K562 (cell line): ENCODE measurements around the gene ZFP3. TPM values are rescaled to one million over a fixed set of nuclear protein-coding genes. Genes with fewer than 3 reads are reported as not detected.

Source experiments
- HINFP ChIP-seq: fragments of 450-650 bp; conservative IDR thresholded peaks from 2 replicates; pipeline ENCODE4 v1.6.1; 2016; ENCODE audit warnings: missing genetic modification characterization, low read depth, mild to moderate bottlenecking, control low read depth, missing compliant biosample characterization
- PRDM10 ChIP-seq: fragments of 450-650 bp; IDR thresholded peaks from 2 replicates; pipeline ENCODE4 v1.6.1; 2018; ENCODE audit not compliant: partially characterized antibody
- ZBTB43 ChIP-seq: sonication (generic); formaldehyde crosslinking; IDR thresholded peaks from 2 replicates; pipeline ENCODE4 v1.8.0; 2023; ENCODE audit warnings: mild to moderate bottlenecking, missing genetic modification reagents
- ZNF263 ChIP-seq: sonication (generic); formaldehyde crosslinking; IDR thresholded peaks from 2 replicates; pipeline ENCODE4 v1.8.0; 2022; ENCODE audit warnings: mild to moderate bottlenecking, missing genetic modification reagents, borderline replicate concordance
- ZZZ3 ChIP-seq: fragments of 450-650 bp; IDR thresholded peaks from 2 replicates; pipeline ENCODE4 v1.6.1; 2016; ENCODE audit warnings: antibody characterized with exemption, mild to moderate bottlenecking, moderate library complexity
- polyA plus RNA-seq, 8 experiments: library from polyadenylated mRNA; depleted of rRNA in 4 of 8; stranded (reverse) in 5 of 8; unstranded in 3 of 8; fragments of >200 nt; fragmentation: Nextera tagmentation in 2 of 8; fragmentation: Illumina TruSeq in 1 of 8; extraction: Ambion mirVana in 2 of 8; extraction: Trizol in 1 of 8; gene quantifications; 2 replicates each; pipeline versions ENCODE4 v1.2.1 to v1.2.3, GENCODE V29; 2011 to 2014; ENCODE audit warnings: inconsistent platforms in 1 of 8, missing spikeins in 1 of 8
- total RNA-seq, 7 experiments: library from RNA; depleted of rRNA in 6 of 7; stranded (reverse); fragments of >200 nt in 6 of 7; fragmentation: Illumina TruSeq in 2 of 7; extraction: Trizol in 2 of 7; gene quantifications; 2 replicates each; pipeline versions ENCODE4 v1.2.1 to v1.2.3, GENCODE V29; 2011 to 2021; ENCODE audit warnings: low replicate concordance in 1 of 7

The ZFP3 gene
- total and polyA plus RNA-seq, 9 of the 15 experiments (the other 6 are each of a cell fraction or from before 2014, with no cell fraction given): 0.04 TPM; not detected in 8

- TF ChIP-seq HINFP (tag) (no peak), ZNF263 (CRISPR knock-in tag) (no peak), PRDM10 (no peak), ZZZ3 (no peak), ZBTB43 (CRISPR knock-in tag) (no peak)
Observed at GRCh38 chr17:5050278-5050677, 28.0 kb upstream of the ZFP3 start (continued).
